ENCODE data around the gene OMA1.

The OMA1 gene

GRCh38 chr1:58443986-58444868, 102.3 kb downstream of the OMA1 start:
- H3K27ac ChIP-seq (ENCODE audit: low read depth, low read length), result no peak overlapping the region
- no peaks in the 10 kb centered on the region for H3K36me3 ChIP-seq (ENCODE audit: control insufficient read depth, low read length)
- no peaks in the 10 kb centered on the region for H3K9me2 ChIP-seq (replicated peaks; ENCODE audit: control insufficient read depth, low read length)
- no peaks in the 10 kb centered on the region for H3K79me2 ChIP-seq (ENCODE audit: control insufficient read depth, low read length)
- no peaks in the 10 kb centered on the region for H3F3A ChIP-seq (ENCODE audit: control insufficient read depth, insufficient read depth)
- no peaks in the 10 kb centered on the region for H3K4me1 ChIP-seq (ENCODE audit: control insufficient read depth, low read length)
- H3K27me3 ChIP-seq (ENCODE audit: control insufficient read depth, low read length), result no peaks in the 10 kb centered on the region
- TF ChIP-seq EZH2phosphoT487 (IDR thresholded peaks at IDR 0.05; ENCODE audit: borderline replicate concordance, low read length) (no peak), CTCF (IDR thresholded peaks at IDR 0.05; ENCODE audit: low read depth, low read length, poor library complexity, severe bottlenecking) (no peak)
- H3K9me3 ChIP-seq (ENCODE audit: control insufficient read depth, insufficient read depth, low read length), result no peaks in the 10 kb centered on the region
- no peaks in the 10 kb centered on the region for H4K20me1 ChIP-seq (ENCODE audit: control insufficient read depth, insufficient read depth, low read depth, low read length)
- no peak overlapping the region for H3K4me3 ChIP-seq (ENCODE audit: low read length)
- H3K4me2 ChIP-seq (ENCODE audit: low read length), result no peak overlapping the region

GRCh38 chr1:58442114-58442513, 104.4 kb downstream of the OMA1 start:
- Histone ChIP-seq H3K9me3 (ENCODE audit: control insufficient read depth, insufficient read depth, low read length) (no peaks in the 10 kb centered on the region), H3K27ac (ENCODE audit: low read depth, low read length) (no peak overlapping the region), H3K36me3 (ENCODE audit: control insufficient read depth, low read length) (no peaks in the 10 kb centered on the region), H3K4me2 (ENCODE audit: low read length) (no peak overlapping the region), H3K4me3 (ENCODE audit: low read length) (no peak overlapping the region), H3F3A (ENCODE audit: control insufficient read depth, insufficient read depth) (no peaks in the 10 kb centered on the region), H3K4me1 (ENCODE audit: control insufficient read depth, low read length) (no peaks in the 10 kb centered on the region), H4K20me1 (ENCODE audit: control insufficient read depth, insufficient read depth, low read depth, low read length) (no peaks in the 10 kb centered on the region), H3K79me2 (ENCODE audit: control insufficient read depth, low read length) (no peaks in the 10 kb centered on the region), H3K9me2 (replicated peaks; ENCODE audit: control insufficient read depth, low read length) (no peaks in the 10 kb centered on the region), H3K27me3 (ENCODE audit: control insufficient read depth, low read length) (no peaks in the 10 kb centered on the region)
- TF ChIP-seq CTCF (IDR thresholded peaks at IDR 0.05; ENCODE audit: low read depth, low read length, poor library complexity, severe bottlenecking) (no peak), EZH2phosphoT487 (IDR thresholded peaks at IDR 0.05; ENCODE audit: borderline replicate concordance, low read length) (no peak)

GRCh38 chr1:58441699-58442098, 104.8 kb downstream of the OMA1 start:
- no peaks in the 10 kb centered on the region for H4K20me1 ChIP-seq (ENCODE audit: control insufficient read depth, insufficient read depth, low read depth, low read length)
- H3K4me1 ChIP-seq (ENCODE audit: control insufficient read depth, low read length), result no peaks in the 10 kb centered on the region
- no peak overlapping the region for H3K4me2 ChIP-seq (ENCODE audit: low read length)
- H3K9me3 ChIP-seq (ENCODE audit: control insufficient read depth, insufficient read depth, low read length), result no peaks in the 10 kb centered on the region
- no peak for TF ChIP-seq EZH2phosphoT487 (IDR thresholded peaks at IDR 0.05; ENCODE audit: borderline replicate concordance, low read length)
- no peak for TF ChIP-seq CTCF (IDR thresholded peaks at IDR 0.05; ENCODE audit: low read depth, low read length, poor library complexity, severe bottlenecking)
- no peaks in the 10 kb centered on the region for H3F3A ChIP-seq (ENCODE audit: control insufficient read depth, insufficient read depth)
- no peaks in the 10 kb centered on the region for H3K79me2 ChIP-seq (ENCODE audit: control insufficient read depth, low read length)
- H3K27ac ChIP-seq (ENCODE audit: low read depth, low read length), result no peak overlapping the region
- H3K36me3 ChIP-seq (ENCODE audit: control insufficient read depth, low read length), result no peaks in the 10 kb centered on the region
- no peaks in the 10 kb centered on the region for H3K27me3 ChIP-seq (ENCODE audit: control insufficient read depth, low read length)
- H3K4me3 ChIP-seq (ENCODE audit: low read length), result no peak overlapping the region
- H3K9me2 ChIP-seq (replicated peaks; ENCODE audit: control insufficient read depth, low read length), result no peaks in the 10 kb centered on the region
